ENCODE results near the gene SLC4A8. TPM values are rescaled to one million over a fixed set of nuclear protein-coding genes. Genes with fewer than 3 reads are reported as not detected.

The SLC4A8 gene
- total and polyA plus RNA-seq, 12 donors = 3.0 to 27.0 (median 11.6) TPM

GRCh38 chr12:51517800-51518199 is 93.2 kb downstream of the SLC4A8 start:
- no peaks in the 10 kb centered on the region for H3K9me3 ChIP-seq (replicated peaks in 1 of 3)
- H3K27ac ChIP-seq = no peak overlapping the region
- TF ChIP-seq CTCF (IDR thresholded peaks at IDR 0.05) = no peak
- TF ChIP-seq POLR2A (IDR thresholded peaks at IDR 0.05) = no peak
- H3K36me3 ChIP-seq (replicated peaks in 1 of 2) = no peaks in the 10 kb centered on the region
- 83 to 89% (median 87%) methylated on average over 6 of the region's 6 CpGs for WGBS, 4 donors
- H3K4me3 ChIP-seq = no peak overlapping the region
- no peak for DNase-seq
- no peaks in the 10 kb centered on the region for H3K27me3 ChIP-seq
- intact Hi-C loops (cut with DNase I) = no loop called here
- H3K4me1 ChIP-seq (replicated peaks in 1 of 2) = no peaks in the 10 kb centered on the region

GRCh38 chr12:51519755-51520154 is 95.1 kb downstream of the SLC4A8 start:
- no peaks in the 10 kb centered on the region for H3K36me3 ChIP-seq (replicated peaks in 1 of 2)
- no peak overlapping the region for H3K4me3 ChIP-seq
- no peak for TF ChIP-seq CTCF (IDR thresholded peaks at IDR 0.05)
- TF ChIP-seq POLR2A (IDR thresholded peaks at IDR 0.05) = no peak
- DNase-seq = no peak
- no peaks in the 10 kb centered on the region for H3K9me3 ChIP-seq (replicated peaks in 1 of 3)
- 82 to 89% (median 85%) methylated on average over 2 of the region's 2 CpGs for WGBS, 4 donors
- no peaks in the 10 kb centered on the region for H3K4me1 ChIP-seq (replicated peaks in 1 of 2)
- H3K27ac ChIP-seq = no peak overlapping the region
- intact Hi-C loops (cut with DNase I) = no loop called here
- H3K27me3 ChIP-seq = no peaks in the 10 kb centered on the region

GRCh38 chr12:51520576-51521325 is 96.1 kb downstream of the SLC4A8 start:
- TF ChIP-seq POLR2A (IDR thresholded peaks at IDR 0.05) (no peak), CTCF (IDR thresholded peaks at IDR 0.05) (no peak)
- Histone ChIP-seq H3K4me3 (no peak overlapping the region), H3K27me3 (no peaks in the 10 kb centered on the region), H3K9me3 (replicated peaks in 1 of 3) (no peaks in the 10 kb centered on the region), H3K36me3 (replicated peaks in 1 of 2) (no peaks in the 10 kb centered on the region), H3K27ac (no peak overlapping the region), H3K4me1 (replicated peaks in 1 of 2) (no peaks in the 10 kb centered on the region)
- DNase-seq = no peak
- 85 to 88% (median 87%) methylated on average over 12 to 13 of the region's 13 CpGs for WGBS, 4 donors
- intact Hi-C loops (cut with DNase I) = no loop called here

DNA sequence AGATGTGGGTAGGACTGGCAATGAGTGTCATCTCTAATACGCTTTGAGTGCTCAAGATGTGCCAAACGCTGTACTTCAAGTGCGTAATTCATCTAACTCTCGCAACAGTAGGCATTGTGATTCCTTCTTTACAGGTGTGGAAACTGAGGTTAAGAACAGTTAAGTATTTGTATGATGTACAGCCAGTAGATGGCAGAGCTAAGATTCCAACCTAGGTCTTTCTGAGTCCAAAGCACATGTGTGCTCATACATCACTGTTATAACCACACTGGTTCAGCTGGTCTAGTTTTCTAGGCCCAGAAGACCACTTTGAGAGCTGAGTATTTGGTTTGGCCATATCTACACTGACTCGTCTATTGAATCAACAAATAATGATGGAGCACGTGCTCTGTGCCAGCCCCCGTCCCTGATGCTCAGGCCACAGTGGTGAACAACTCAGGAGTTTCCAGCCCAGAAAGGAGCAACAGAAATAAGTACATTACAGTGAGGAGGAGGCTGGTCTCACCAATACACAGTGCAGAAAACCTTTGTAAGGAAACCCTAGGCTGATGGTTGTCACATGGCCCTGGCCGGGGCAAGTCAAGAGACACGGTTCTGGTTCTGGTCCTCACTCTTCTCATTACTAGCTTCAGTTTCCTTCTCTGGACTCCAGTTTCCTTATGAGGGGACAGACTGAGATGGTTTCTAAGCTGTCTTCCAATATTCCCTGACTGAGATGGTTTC is 97.1 kb downstream of the SLC4A8 start:
- Histone ChIP-seq H3K4me3 (no peak overlapping the region), H3K4me1 (replicated peaks in 1 of 2) (no peaks in the 10 kb centered on the region), H3K9me3 (replicated peaks in 1 of 3) (no peaks in the 10 kb centered on the region), H3K27ac (no peak overlapping the region), H3K36me3 (replicated peaks in 1 of 2) (no peaks in the 10 kb centered on the region), H3K27me3 (no peaks in the 10 kb centered on the region)
- intact Hi-C loops (cut with DNase I) = no loop called here
- TF ChIP-seq CTCF (IDR thresholded peaks at IDR 0.05) = no peak
- no peak for TF ChIP-seq POLR2A (IDR thresholded peaks at IDR 0.05)
- 93 to 95% (median 95%) methylated on average over 9 of the region's 9 CpGs for WGBS, 4 donors
- DNase-seq = no peak

All from adrenal gland (tissue), 12 donors.